Fibroblast of villous mesenchyme (primary cell): Measurements from ENCODE around the gene HSPB6. TPM values are rescaled to one million over a fixed set of nuclear protein-coding genes. Genes with fewer than 3 reads are reported as not detected.
A peak's percentile ranks its signal among the peaks of the same experiment; 100 is the strongest.

ENCODE experiments used
- DNase-seq: peaks from one replicate; pipeline ENCODE4 v3.0.0-alpha.2; 2010; ENCODE audit warnings: low read depth
- H3K4me3 ChIP-seq: 2 replicates; pipeline ENCODE4 v1.5.1; 2011; ENCODE audit warnings: low read depth, mild to moderate bottlenecking, low read length
- CTCF ChIP-seq: IDR thresholded peaks from 2 replicates; pipeline ENCODE4 v1.5.1; 2012; ENCODE audit warnings: low read depth, mild to moderate bottlenecking, low read length; ENCODE audit not compliant: insufficient read depth
- total RNA-seq: library from RNA; depleted of rRNA; stranded (reverse); fragments of >200 nt; gene quantifications from 2 replicates; pipeline ENCODE4 v1.2.3, GENCODE V29; 2012

The HSPB6 gene
- total RNA-seq, 1 donor = 20.7 TPM

GRCh38 chr19:35718345-35719041, 38.3 kb downstream of the HSPB6 start:
- no peak for TF ChIP-seq CTCF
- H3K4me3 ChIP-seq = peak overlapping the region; percentile 70
- peak; percentile 17 for DNase-seq

- H3K4me3 ChIP-seq = peak within 1 kb of the TSS; percentile 84
- DNase-seq = peak; percentile 96
- no peak for TF ChIP-seq CTCF
Measured at GRCh38 chr19:35717665-35718344, 39.0 kb downstream of the HSPB6 start, which contains the start of gene KMT2B. Gene KMT2B (plus strand): TSS chr19:35718003. CDS start chr19:35718019, 16 bp downstream.

- TF ChIP-seq CTCF = peak; percentile 86
- peak overlapping the region; percentile 84 for H3K4me3 ChIP-seq
- DNase-seq = peak; percentile 83
Measured at GRCh38 chr19:35716801-35717664, 39.8 kb downstream of the HSPB6 start.

GRCh38 chr19:35715981-35716800, 40.6 kb downstream of the HSPB6 start:
- peak overlapping the region; percentile 84 for H3K4me3 ChIP-seq
- peak; percentile 45 for DNase-seq
- TF ChIP-seq CTCF = no peak

GRCh38 chr19:35715355-35715809, 41.4 kb downstream of the HSPB6 start:
- DNase-seq = no peak
- no peak overlapping the region for H3K4me3 ChIP-seq
- TF ChIP-seq CTCF = no peak
